VCaP (cell line): Measurements from ENCODE around the gene CCDC27.

ENCODE experiments used
- H3K27ac ChIP-seq: fragments of 450-650 bp; 2 replicates; pipeline ENCODE4 v1.5.1; 2017
- CTCF ChIP-seq: fragments of 450-650 bp; conservative IDR thresholded peaks from 2 replicates; pipeline ENCODE4 v1.5.1; 2017; ENCODE audit warnings: mild to moderate bottlenecking, moderate library complexity

Gene CCDC27

GRCh38 chr1:3707298-3707938 is 44.8 kb upstream of the CCDC27 start:
- H3K27ac ChIP-seq, result no peak overlapping the region

GRCh38 chr1:3707939-3708328 is 44.3 kb upstream of the CCDC27 start:
- no peak for TF ChIP-seq CTCF
- H3K27ac ChIP-seq, result no peak overlapping the region; the same call in 1 of the 2 replicates

More at GRCh38 chr1:3707298-3707938, 44.8 kb upstream of the CCDC27 start:
- no peak for TF ChIP-seq CTCF

GRCh38 chr1:3708791-3709190 is 43.5 kb upstream of the CCDC27 start:
- TF ChIP-seq CTCF, result no peak
- H3K27ac ChIP-seq, result peak overlapping the region; percentile 69; the same call in 1 of the 2 replicates

GRCh38 chr1:3710251-3710650 is 42.0 kb upstream of the CCDC27 start:
- H3K27ac ChIP-seq, result no peak overlapping the region
- TF ChIP-seq CTCF, result no peak

- TF ChIP-seq CTCF, result no peak
These were observed 40.9 kb upstream of the CCDC27 start for GRCh38 chr1:3711381-3711779.

GRCh38 chr1:3711780-3712451 is 40.3 kb upstream of the CCDC27 start:
- 0 out of 2 replicates have a peak overlapping the region, but pooled peaks have one; percentile 8 for H3K27ac ChIP-seq
- TF ChIP-seq CTCF, result no peak

More at GRCh38 chr1:3711381-3711779, 40.9 kb upstream of the CCDC27 start:
- no peak overlapping the region for H3K27ac ChIP-seq

- H3K27ac ChIP-seq, result peak overlapping the region; percentile 40; the same call in 1 of the 2 replicates
- TF ChIP-seq CTCF, result no peak
These were observed 39.4 kb upstream of the CCDC27 start for GRCh38 chr1:3712573-3713535.
